IMR-90 (cell line): ENCODE measurements around the gene DERA.

Source experiments
- CTCF ChIP-seq: conservative IDR thresholded peaks from 2 replicates; pipeline ENCODE4 v1.5.1; 2012; ENCODE audit warnings: mild to moderate bottlenecking, low read depth, low read length, improper control_type of control experiment
- ELK1 ChIP-seq: fragments of 150-350 bp; IDR thresholded peaks from 2 replicates; pipeline ENCODE4 v1.6.1; 2016; ENCODE audit warnings: low read depth, mild to moderate bottlenecking, low read length, moderate library complexity, borderline replicate concordance
- MAFK ChIP-seq: IDR thresholded peaks from 2 replicates; pipeline ENCODE4 v1.6.1; 2012; ENCODE audit warnings: low read depth, low read length, improper control_type of control experiment
- POLR2A ChIP-seq: IDR thresholded peaks from 2 replicates; pipeline ENCODE4 v1.6.1; 2012; ENCODE audit warnings: mild to moderate bottlenecking, low read depth, low read length
- RCOR1 ChIP-seq: IDR thresholded peaks from 2 replicates; pipeline ENCODE4 v1.6.1; 2012; ENCODE audit warnings: mild to moderate bottlenecking, low read length, improper control_type of control experiment; ENCODE audit not compliant: insufficient replicate concordance
- USF2 ChIP-seq: fragments of 150-350 bp; IDR thresholded peaks from 2 replicates; pipeline ENCODE4 v1.6.1; 2017; ENCODE audit warnings: mild to moderate bottlenecking, antibody characterized with exemption, low read length, low read depth

- TF ChIP-seq CTCF (0 out of 2 replicates have a peak, but pooled peaks have one; percentile 3), ELK1 (no peak), USF2 (no peak), MAFK (0 out of 2 replicates have a peak, but pooled peaks have one; percentile 26), POLR2A (no peak), RCOR1 (no peak)
Observed at GRCh38 chr12:15931590-15932053, 20.5 kb downstream of the DERA start.
